Adrenal gland (tissue), 12 donors: Measurements from ENCODE around the gene SOCS7. TPM values are rescaled to one million over a fixed set of nuclear protein-coding genes. Genes with fewer than 3 reads are reported as not detected.
A peak's percentile ranks its signal among the peaks of the same experiment; 100 is the strongest.

Source experiments
- DNase-seq, 7 donors: peaks; one replicate each; pipeline ENCODE4 v3.0.0-alpha.2; 2019 to 2020
- H3K27ac ChIP-seq, 5 donors: fragments of 200-600 bp; sonication (generic) in 4 of 5; 1 replicate in 3 of 5; 2 replicates in 2 of 5; pipeline versions ENCODE4 v1.5.1 to v1.8.0; 2016 to 2020; ENCODE audit warnings: mild to moderate bottlenecking in 1 of 5
- H3K27me3 ChIP-seq: fragments of 200-600 bp; 2 replicates; pipeline ENCODE4 v1.8.0; 2021
- H3K36me3 ChIP-seq, 2 donors: fragments of 200-600 bp; replicated peaks in 1 of 2; 1 replicate in 1 of 2; 2 replicates in 1 of 2; pipeline versions ENCODE4 v1.5.1 to v1.8.0; 2018 to 2022
- H3K4me1 ChIP-seq, 2 donors: fragments of 200-600 bp; replicated peaks in 1 of 2; 1 replicate in 1 of 2; 2 replicates in 1 of 2; pipeline versions ENCODE4 v1.5.1 to v1.8.0; 2018 to 2021
- H3K4me3 ChIP-seq, 4 donors: fragments of 200-600 bp; sonication (generic) in 3 of 4; one replicate each; pipeline ENCODE4 v1.5.1; 2016 to 2018
- H3K9me3 ChIP-seq, 3 donors: fragments of 200-600 bp; sonication (generic) in 1 of 3; replicated peaks in 1 of 3; 1 replicate in 2 of 3; 2 replicates in 1 of 3; pipeline versions ENCODE4 v1.5.1 to v1.8.0; 2016 to 2021
- CTCF ChIP-seq, 6 experiments: fragments of 450-650 bp in 4 of 6; fragments of 200-600 bp in 2 of 6; sonication (generic) in 1 of 6; IDR thresholded peaks; 1 replicate in 5 of 6; 2 replicates in 1 of 6; pipeline versions ENCODE4 v1.5.1 to v1.8.0; 2016 to 2021; ENCODE audit warnings: antibody characterized with exemption in 6 of 6, mild to moderate bottlenecking in 2 of 6, moderate library complexity in 1 of 6
- POLR2A ChIP-seq, 2 donors: fragments of 450-650 bp; IDR thresholded peaks; one replicate each; pipeline ENCODE4 v1.6.1; 2017; ENCODE audit warnings: antibody characterized with exemption in 2 of 2, mild to moderate bottlenecking in 2 of 2, moderate library complexity in 1 of 2
- WGBS, 4 donors: extraction: QIAGEN DNeasy Blood & Tissue Kit in 2 of 4; methylation state at CpG; one replicate each; pipeline versions ENCODE4 v1.1.5 to v1.1.7; 2013 to 2017; 5-methylcytosine and 5-hydroxymethylcytosine counted together
- intact Hi-C, 2 donors: fragments of 100-400 bp; cut with DNase I; formaldehyde crosslinking; loops; one replicate each; pipeline versions ENCODE4 v1.14.1 to v1.15.0; 2022 to 2023
- polyA plus RNA-seq, 3 donors: library from polyadenylated mRNA; stranded (reverse); fragments of 200-250 nt in 2 of 3; fragments of 350-450 nt in 1 of 3; fragmentation: Illumina TruSeq in 1 of 3; extraction: RNeasy Lipid Tissue Mini Kit (QIAGEN cat#74804) in 1 of 3; gene quantifications; one replicate each; pipeline ENCODE4 v1.2.3, GENCODE V29; 2013 to 2014
- total RNA-seq, 9 donors: library from RNA; depleted of rRNA in 4 of 9; stranded (reverse); fragments of >200 nt in 4 of 9; fragments of 120-200 nt in 1 of 9; fragmentation: NEBNext Ultra II Directional in 1 of 9; extraction: Animal tissue kit (Norgen Biotek cat#: 25700) in 1 of 9; gene quantifications; one replicate each; pipeline versions ENCODE4 v1.1.0 to v1.2.4, GENCODE V29; 2013 to 2023
- donor health status: healthy with polysubstance abuse.
- donor health status: Bipolar disorder and iron deficiency.
- donor health status: DM: yes; HTN: yes; CAD: no.
- donor health status: DM: no; HTN: no; CAD: no.
- donor health status: DM: no; HTN: no; CAD: no.
- donor health status: DM: yes; HTN: yes; CAD: no.

Gene SOCS7
- total and polyA plus RNA-seq, 12 donors: 2.7 to 51.3 (median 18.5) TPM

- Histone ChIP-seq H3K4me1 (peaks cover 10 to 43% of the 10 kb centered on the region in 2 donors), H3K27me3 (no peaks in the 10 kb centered on the region), H3K27ac (peak overlapping the region in 1 of 5 donors; percentile 3), H3K4me3 (no peak overlapping the region), H3K9me3 (no peaks in the 10 kb centered on the region), H3K36me3 (no peaks in the 10 kb centered on the region)
- WGBS, 4 donors: 65 to 69% (median 66%) methylated on average over 2 of the region's 2 CpGs
- intact Hi-C loops: loop anchor here in 1 of 2 donors (5.0 kb wide), 1 partner anchor 35 kb away; no protein-coding TSS in a partner anchor
- DNase-seq: no peak
- no peak for TF ChIP-seq CTCF (IDR thresholded peaks at IDR 0.05)
- no peak for TF ChIP-seq POLR2A (IDR thresholded peaks at IDR 0.05)
These were observed 96.0 kb downstream of the SOCS7 start for GRCh38 chr17:38447502-38448085.

- Histone ChIP-seq H3K4me3 (no peak overlapping the region), H3K9me3 (no peaks in the 10 kb centered on the region), H3K4me1 (peaks cover 5 to 36% of the 10 kb centered on the region in 2 donors), H3K27me3 (no peaks in the 10 kb centered on the region), H3K36me3 (no peaks in the 10 kb centered on the region), H3K27ac (peak overlapping the region in 1 of 5 donors; percentile 3)
- WGBS, 4 donors: 79 to 87% (median 80%) methylated on average over 9 of the region's 9 CpGs
- TF ChIP-seq POLR2A (IDR thresholded peaks at IDR 0.05) (no peak), CTCF (IDR thresholded peaks at IDR 0.05) (no peak)
- intact Hi-C loops: loop anchor here in 1 of 2 donors (5.0 kb wide), 1 partner anchor 34 kb away; no protein-coding TSS in a partner anchor
- DNase-seq: peak in 1 of 7 donors; percentile 37
These were observed 96.6 kb downstream of the SOCS7 start for GRCh38 chr17:38448208-38448771.

GRCh38 chr17:38449364-38449763, 97.7 kb downstream of the SOCS7 start:
- intact Hi-C loops: loop anchor here in 1 of 2 donors (5.0 kb wide), 1 partner anchor 33 kb away; no protein-coding TSS in a partner anchor
- no peak for TF ChIP-seq POLR2A (IDR thresholded peaks at IDR 0.05)
- TF ChIP-seq CTCF (IDR thresholded peaks at IDR 0.05): no peak
- Histone ChIP-seq H3K27me3 (no peaks in the 10 kb centered on the region), H3K4me3 (no peak overlapping the region), H3K4me1 (peaks cover 5 to 32% of the 10 kb centered on the region in 2 donors), H3K9me3 (no peaks in the 10 kb centered on the region), H3K36me3 (no peaks in the 10 kb centered on the region), H3K27ac (peak overlapping the region in 2 of 5 donors; percentile 13 to 55)
- no peak for DNase-seq
- WGBS, 4 donors: 79 to 89% (median 82%) methylated on average over 5 to 15 of the region's 15 CpGs

- intact Hi-C loops: no loop called here
- H3K4me3 ChIP-seq: no peak overlapping the region
- TF ChIP-seq POLR2A (IDR thresholded peaks at IDR 0.05) (no peak), CTCF (IDR thresholded peaks at IDR 0.05) (no peak)
- H3K36me3 ChIP-seq: no peaks in the 10 kb centered on the region
- peak overlapping the region in 1 of 5 donors; percentile 92 for H3K27ac ChIP-seq
- H3K9me3 ChIP-seq: no peaks in the 10 kb centered on the region
- no peak for DNase-seq
- WGBS, 4 donors: 72 to 79% (median 76%) methylated on average over 6 of the region's 6 CpGs
- no peaks in the 10 kb centered on the region for H3K27me3 ChIP-seq
- H3K4me1 ChIP-seq: peaks cover 14 to 42% of the 10 kb centered on the region in 2 donors
These were observed 98.9 kb downstream of the SOCS7 start for GRCh38 chr17:38450557-38451029.
